ENCODE measurements around the gene RELN.

GRCh38 chr7:103929901-103930311, 59.6 kb downstream of the RELN start:
- TF ChIP-seq CTCF (IDR thresholded peaks at IDR 0.05) = no peak
- no peak for TF ChIP-seq POLR2A (IDR thresholded peaks at IDR 0.05; ENCODE audit: low read depth)
- TF ChIP-seq EP300 (IDR thresholded peaks at IDR 0.05) = no peak
- TF ChIP-seq POLR2AphosphoS5 (IDR thresholded peaks at IDR 0.05) = no peak
